Activated T-cell treated with anti-CD3 and anti-CD28 coated beads, Interleukin-2, amount 50 U/mL, for 48 hours (primary cell): Measurements from ENCODE around the gene GDPD3.
"Not testable (repeated sequence)": the region's sequence is repeated elsewhere in the genome, so short reads cannot be mapped to it uniquely, and the experiment has no call there.

Experiments
- DNase-seq, 2 experiments: peaks; one replicate each; pipeline ENCODE4 v3.0.0-alpha.2; 2020

The GDPD3 gene

GRCh38 chr16:30122604-30123160 lies 9.3 kb upstream of the GDPD3 start:
- DNase-seq: peak; percentile 40 to 42

- no peak for DNase-seq
Observed at GRCh38 chr16:30121741-30122571, 8.6 kb upstream of the GDPD3 start.

GRCh38 chr16:30120340-30121105 lies 7.2 kb upstream of the GDPD3 start:
- no peak for DNase-seq

- DNase-seq: no peak
Observed at GRCh38 chr16:30119428-30119827, 6.1 kb upstream of the GDPD3 start.

GRCh38 chr16:30117768-30118167 lies 4.4 kb upstream of the GDPD3 start:
- DNase-seq: no peak

GRCh38 chr16:30116291-30117207 lies 3.2 kb upstream of the GDPD3 start:
- no peak for DNase-seq

GRCh38 chr16:30115238-30115637 lies 1.9 kb upstream of the GDPD3 start:
- DNase-seq: no peak

- DNase-seq: not testable (repeated sequence)
Observed at GRCh38 chr16:30114833-30115232, 1.5 kb upstream of the GDPD3 start.

GRCh38 chr16:30114411-30114810 lies 1.1 kb upstream of the GDPD3 start:
- no peak for DNase-seq

GRCh38 chr16:30113711-30114333 lies 485 bp upstream of the GDPD3 start:
- no peak for DNase-seq

GRCh38 chr16:30112197-30113030 lies 923 bp downstream of the GDPD3 start:
- peak; percentile 80 to 83 for DNase-seq

- no peak for DNase-seq
Observed at GRCh38 chr16:30110661-30111060, 2.7 kb downstream of the GDPD3 start.

GRCh38 chr16:30108059-30108850 lies 5.1 kb downstream of the GDPD3 start:
- DNase-seq: no peak

GRCh38 chr16:30104492-30104891 lies 8.8 kb downstream of the GDPD3 start:
- no peak for DNase-seq

GRCh38 chr16:30104090-30104489 lies 9.2 kb downstream of the GDPD3 start:
- no peak for DNase-seq

GRCh38 chr16:30096862-30097563 lies 16.3 kb downstream of the GDPD3 start:
- DNase-seq: peak in 1 of 2 experiments; percentile 36

GRCh38 chr16:30096105-30096861 lies 17.1 kb downstream of the GDPD3 start, which contains the start of gene YPEL3:
Gene YPEL3 (minus strand): TSS chr16:30096213. CDS start chr16:30095482, 731 bp downstream.
- peak; percentile 85 to 90 for DNase-seq

- DNase-seq: peak; percentile 41 to 48
Observed at GRCh38 chr16:30095166-30096078, 17.9 kb downstream of the GDPD3 start.
